DMS 273 (cell line): ENCODE results near the gene PVR.
A peak's percentile ranks its signal among the peaks of the same experiment; 100 is the strongest.
"Not testable (repeated sequence)": the region's sequence is repeated elsewhere in the genome, so short reads cannot be mapped to it uniquely, and the experiment has no call there.

Experiments
- DNase-seq: peaks from one replicate; lab custom pipeline; 2025; ENCODE audit not compliant: unreplicated experiment; lab: John Stamatoyannopoulos, UW

Gene PVR

DNA sequence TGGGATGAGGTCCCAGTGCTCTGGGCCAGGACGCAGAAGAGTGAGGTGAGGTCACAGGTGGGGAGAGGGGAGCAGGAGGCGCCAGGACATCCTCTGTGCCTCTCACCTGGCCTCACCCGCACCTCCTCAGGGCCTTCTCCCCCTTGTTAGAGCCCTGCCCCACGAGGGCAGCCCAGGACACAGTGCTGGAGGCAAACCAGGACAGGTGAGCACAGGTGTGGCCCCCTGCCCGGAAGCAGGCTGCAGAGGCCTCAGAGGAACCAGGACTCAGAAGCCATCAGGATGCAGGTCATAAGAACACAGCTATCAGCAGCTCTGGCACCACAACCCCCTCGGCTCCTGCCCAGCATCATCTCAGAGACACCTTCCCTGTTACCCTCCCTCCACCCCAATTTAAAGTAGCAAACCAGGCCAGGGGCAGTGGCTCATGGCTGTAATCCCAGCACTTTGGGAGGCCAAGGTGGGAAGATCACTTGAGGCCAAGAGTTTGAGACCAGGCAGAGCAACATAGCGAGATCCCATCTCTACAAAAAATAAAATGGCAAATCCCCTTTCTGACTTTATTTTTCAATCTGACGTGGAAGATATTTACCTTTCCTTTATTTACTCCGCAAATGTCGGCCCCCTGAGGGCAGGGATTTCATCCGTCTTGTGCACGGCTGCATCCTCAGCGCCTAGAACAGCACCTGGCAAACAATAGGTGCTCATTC lies 54.9 kb downstream of the PVR start, which contains the start of gene CEACAM16:
Gene CEACAM16 (plus strand): TSS at position 660 of the 710 bp plus-strand sequence. CDS start 2,306 bp downstream, outside the sequence.
- DNase-seq = no peak

DNA sequence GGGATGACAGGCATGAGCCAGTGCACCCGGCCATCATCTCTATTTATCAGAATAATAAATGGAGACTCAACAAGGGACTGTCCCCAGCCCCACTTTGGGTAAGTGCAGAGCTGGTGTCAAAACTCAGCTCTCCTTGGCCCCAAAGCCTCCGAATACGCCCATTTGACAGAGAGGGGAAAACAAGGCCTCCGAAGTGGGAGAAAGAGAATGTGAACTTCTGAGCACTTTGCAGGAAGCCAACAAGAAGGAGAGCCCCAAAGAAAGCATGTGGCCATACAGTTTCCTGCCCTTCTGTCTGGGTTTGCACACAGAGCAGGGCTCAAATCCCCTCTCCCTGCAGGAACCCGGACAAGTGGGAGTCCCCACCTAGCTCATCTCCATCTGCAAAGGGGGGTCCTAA lies 56.8 kb downstream of the PVR start:
- no peak for DNase-seq

DNA sequence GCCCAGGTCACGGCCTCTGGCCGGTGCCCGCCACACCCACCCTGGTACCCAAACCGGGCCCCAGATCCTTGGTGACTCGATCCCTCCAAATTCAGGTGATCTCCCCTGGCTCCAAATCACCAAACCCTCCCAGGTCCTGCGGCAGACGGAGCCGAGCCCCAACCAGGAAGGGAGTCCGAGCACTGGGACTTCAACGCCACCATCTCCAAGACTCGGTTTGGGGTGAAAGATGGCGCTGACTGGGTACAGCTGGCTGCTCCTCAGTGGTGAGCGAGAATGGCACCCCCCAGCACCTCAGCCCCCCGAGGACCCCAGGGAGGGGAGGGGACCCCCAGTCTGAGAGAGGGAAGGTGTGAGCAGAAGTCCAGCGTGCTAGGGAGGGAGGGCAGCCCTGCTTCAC lies 57.5 kb downstream of the PVR start:
- DNase-seq = no peak

- DNase-seq = no peak
These were observed 59.0 kb downstream of the PVR start for GRCh38 chr19:44702551-44703176.

- DNase-seq = no peak
These were observed 59.8 kb downstream of the PVR start for GRCh38 chr19:44703336-44704078.

DNA sequence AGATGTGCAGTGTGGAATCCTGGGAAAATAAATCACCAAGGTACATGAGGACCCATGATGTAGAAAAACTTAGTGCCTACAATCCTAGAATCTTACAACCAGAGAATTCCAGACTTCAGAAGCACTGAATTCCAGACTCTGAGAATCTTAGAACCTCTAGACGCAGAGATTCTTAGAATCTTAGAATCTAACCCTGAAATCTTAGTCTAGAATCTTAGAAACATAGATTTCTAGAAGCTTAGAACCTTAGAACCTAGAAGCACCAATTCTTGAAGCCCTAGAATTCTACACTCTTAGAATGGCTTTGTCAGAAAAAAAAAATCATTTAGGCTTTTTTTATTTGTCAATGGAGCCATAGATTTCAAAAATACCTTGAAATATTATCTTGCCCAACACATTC lies 61.3 kb downstream of the PVR start:
- DNase-seq = no peak

GRCh38 chr19:44705502-44706010 lies 61.8 kb downstream of the PVR start:
- DNase-seq = no peak

DNA sequence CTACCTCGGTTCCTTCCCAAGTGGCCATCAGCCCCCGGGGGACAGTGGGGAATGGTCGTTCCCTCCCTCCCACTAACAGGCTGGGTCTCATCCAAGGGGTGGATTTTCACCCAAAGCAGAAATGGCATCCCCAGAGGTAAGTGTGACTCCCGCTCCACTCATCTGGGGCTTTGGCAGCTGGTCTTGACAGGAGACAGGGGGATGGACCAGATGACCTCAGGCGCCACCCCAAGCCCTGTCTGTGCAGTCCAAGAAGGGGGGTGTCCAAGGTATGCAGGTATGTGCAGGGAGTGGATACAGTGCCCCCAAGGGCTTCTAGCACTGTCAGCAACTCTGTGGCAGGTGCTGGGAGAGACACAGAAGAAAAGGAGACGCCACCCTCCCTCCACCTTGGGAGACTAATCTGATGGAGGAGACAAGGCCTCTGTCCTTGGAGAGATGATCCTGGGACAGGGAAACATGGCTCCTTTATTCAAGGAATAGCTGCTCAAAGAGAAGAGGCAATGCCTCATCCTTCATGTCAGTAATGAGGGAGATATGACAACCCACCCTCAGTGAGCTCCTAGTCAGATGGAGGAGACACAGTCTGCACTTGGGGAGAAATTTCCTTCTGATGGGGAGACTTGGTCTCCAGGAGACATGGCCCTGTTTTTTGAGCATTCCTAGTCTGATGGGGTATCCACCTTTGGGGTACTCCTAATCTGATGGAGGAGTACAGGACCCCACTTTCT lies 63.0 kb downstream of the PVR start:
- no peak for DNase-seq

DNA sequence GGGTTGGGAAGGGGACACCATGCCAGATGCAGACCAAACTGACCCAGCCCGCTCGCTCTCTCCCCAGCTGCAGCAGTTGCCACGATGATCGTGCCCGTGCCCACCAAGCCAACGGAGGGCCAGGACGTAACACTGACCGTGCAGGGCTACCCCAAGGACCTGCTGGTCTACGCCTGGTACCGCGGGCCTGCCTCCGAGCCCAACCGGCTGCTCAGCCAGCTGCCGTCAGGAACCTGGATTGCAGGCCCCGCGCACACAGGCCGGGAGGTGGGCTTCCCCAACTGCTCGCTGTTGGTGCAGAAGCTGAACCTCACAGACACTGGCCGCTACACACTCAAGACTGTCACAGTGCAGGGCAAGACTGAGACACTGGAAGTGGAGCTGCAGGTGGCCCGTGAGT lies 64.1 kb downstream of the PVR start:
- no peak for DNase-seq

DNA sequence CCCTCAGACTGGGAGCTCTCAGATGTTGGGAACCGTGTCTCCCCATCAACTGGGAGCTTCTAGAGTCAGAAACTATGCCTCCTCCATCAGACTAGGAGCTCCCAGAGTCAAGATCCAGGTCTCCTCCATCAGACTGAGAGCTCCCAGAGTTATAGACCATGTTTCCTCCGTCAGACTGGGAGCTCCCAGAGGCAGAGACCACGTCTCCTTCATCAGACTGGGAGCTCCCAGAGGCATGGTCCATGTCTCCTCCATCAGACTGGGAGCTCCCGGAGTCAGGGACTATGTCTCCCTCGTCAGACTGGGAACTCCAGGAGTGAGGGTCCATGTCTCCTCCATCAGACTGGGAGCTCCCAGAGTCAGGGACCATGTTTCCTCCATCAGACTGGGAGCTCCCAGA lies 65.2 kb downstream of the PVR start:
- no peak for DNase-seq

GRCh38 chr19:44709434-44710266 lies 65.9 kb downstream of the PVR start:
- DNase-seq = not testable (repeated sequence)

DNA sequence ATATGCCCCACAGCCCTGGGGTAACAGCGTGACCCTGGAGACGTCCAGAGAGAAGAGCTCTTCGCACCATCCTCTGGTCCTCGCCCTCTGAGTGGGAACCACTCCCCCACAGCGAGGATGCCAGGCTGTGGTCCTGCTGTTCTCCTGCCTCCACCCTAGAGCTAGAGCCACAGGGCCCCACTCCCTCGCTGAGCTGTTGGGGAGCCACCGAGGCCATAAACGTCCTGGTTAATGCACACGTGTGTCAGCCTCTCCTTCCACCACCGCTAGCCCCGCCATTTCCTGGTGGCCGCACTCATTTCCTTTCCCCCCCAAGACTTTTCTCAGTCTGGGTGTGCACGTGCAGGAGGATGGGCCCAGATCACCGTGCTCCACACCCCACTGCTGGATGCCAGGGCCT lies 66.8 kb downstream of the PVR start:
- no peak for DNase-seq

DNA sequence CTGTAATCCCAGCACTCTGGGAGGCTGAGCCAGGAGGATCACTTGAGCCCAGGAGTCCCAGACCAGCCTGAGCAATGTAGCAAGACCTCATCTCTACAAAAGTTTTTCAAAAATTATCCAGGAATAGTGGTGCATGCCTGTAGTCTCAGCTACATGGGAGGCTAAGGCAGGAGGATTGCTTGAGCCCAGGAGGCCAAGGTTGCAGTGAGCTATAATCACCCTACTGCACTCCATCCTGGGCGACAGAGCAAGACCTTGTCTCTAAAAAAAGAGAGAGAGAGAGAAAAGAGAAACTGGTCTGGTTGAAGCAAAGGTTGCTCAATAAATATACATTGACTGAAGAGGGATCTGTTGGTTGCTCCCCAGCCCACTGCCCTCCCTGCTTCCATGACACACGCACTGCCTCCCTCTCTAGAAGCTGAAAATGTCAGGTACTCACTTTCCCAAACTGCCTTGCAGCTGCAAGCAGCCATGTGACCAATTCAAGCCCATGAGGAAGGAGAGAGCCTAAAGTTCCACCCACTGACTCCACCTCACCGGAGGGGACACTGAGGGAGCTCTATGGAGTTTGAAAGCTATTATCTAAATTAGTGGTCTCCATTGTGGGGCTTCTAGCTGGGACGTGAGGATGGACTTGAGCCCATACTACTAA lies 69.3 kb downstream of the PVR start:
- peak; percentile 51 for DNase-seq
